K562 (cell line): Measurements from ENCODE around the gene PLCB4. TPM values are rescaled to one million over a fixed set of nuclear protein-coding genes. Genes with fewer than 3 reads are reported as not detected.

Experiments
- ATF7 ChIP-seq: fragments of 450-650 bp; IDR thresholded peaks from 2 replicates; pipeline ENCODE4 v1.7.1; 2014; ENCODE audit warnings: mild to moderate bottlenecking, moderate library complexity
- BCLAF1 ChIP-seq, 2 experiments: fragments of 450-650 bp in 1 of 2; IDR thresholded peaks; 2 replicates each; pipeline ENCODE4 v1.6.1; 2011 to 2017; ENCODE audit warnings: low read depth in 2 of 2, antibody characterized with exemption in 1 of 2, borderline replicate concordance in 1 of 2, low read length in 1 of 2, mild to moderate bottlenecking in 1 of 2, mixed read lengths in 1 of 2; ENCODE audit not compliant: control insufficient read depth in 1 of 2
- CBFA2T2 ChIP-seq: fragments of 450-650 bp; conservative IDR thresholded peaks from 2 replicates; pipeline ENCODE4 v1.6.1; 2017; ENCODE audit warnings: mild to moderate bottlenecking
- ILF3 ChIP-seq: fragments of 450-650 bp; IDR thresholded peaks from 2 replicates; pipeline ENCODE4 v1.6.1; 2018; ENCODE audit warnings: antibody characterized with exemption, mild to moderate bottlenecking, moderate library complexity, borderline replicate concordance
- PHF21A ChIP-seq: fragments of 450-650 bp; IDR thresholded peaks from 2 replicates; pipeline ENCODE4 v1.6.1; 2017; ENCODE audit warnings: low read depth, borderline replicate concordance
- PML ChIP-seq: IDR thresholded peaks from 2 replicates; pipeline ENCODE4 v1.6.1; 2012; ENCODE audit warnings: low read length, inconsistent platforms
- SFPQ ChIP-seq: fragments of 200-400 bp; formaldehyde crosslinking; IDR thresholded peaks from 2 replicates; pipeline ENCODE4 v1.6.1; 2017; ENCODE audit warnings: mild to moderate bottlenecking, low read depth, low read length, moderate library complexity
- polyA plus RNA-seq, 8 experiments: library from polyadenylated mRNA; depleted of rRNA in 4 of 8; stranded (reverse) in 5 of 8; unstranded in 3 of 8; fragments of >200 nt; fragmentation: Nextera tagmentation in 2 of 8; fragmentation: Illumina TruSeq in 1 of 8; extraction: Ambion mirVana in 2 of 8; extraction: Trizol in 1 of 8; gene quantifications; 2 replicates each; pipeline versions ENCODE4 v1.2.1 to v1.2.3, GENCODE V29; 2011 to 2014; ENCODE audit warnings: inconsistent platforms in 1 of 8, missing spikeins in 1 of 8
- total RNA-seq, 7 experiments: library from RNA; depleted of rRNA in 6 of 7; stranded (reverse); fragments of >200 nt in 6 of 7; fragmentation: Illumina TruSeq in 2 of 7; extraction: Trizol in 2 of 7; gene quantifications; 2 replicates each; pipeline versions ENCODE4 v1.2.1 to v1.2.3, GENCODE V29; 2011 to 2021; ENCODE audit warnings: low replicate concordance in 1 of 7

PLCB4 gene
- total and polyA plus RNA-seq, 9 of the 15 experiments (the other 6 are each of a cell fraction or from before 2014, with no cell fraction given) = 0.20 to 2.9 (median 0.52) TPM

- no peak for TF ChIP-seq BCLAF1 (IDR thresholded peaks at IDR 0.05; ENCODE audit: borderline replicate concordance in 1 of 2, control insufficient read depth in 1 of 2, low read depth in 2 of 2, low read length in 1 of 2)
- TF ChIP-seq PHF21A = no peak
- no peak for TF ChIP-seq CBFA2T2
- no peak for TF ChIP-seq ILF3
- TF ChIP-seq PML = no peak
- TF ChIP-seq ATF7 = no peak
- no peak for TF ChIP-seq SFPQ
Observed at GRCh38 chr20:9225879-9226278, 157.0 kb downstream of the PLCB4 start (continued).
